T-cell (primary cell): ENCODE data around the gene PCDHA5. TPM values are rescaled to one million over a fixed set of nuclear protein-coding genes. Genes with fewer than 3 reads are reported as not detected.
"Not testable (repeated sequence)": the region's sequence is repeated elsewhere in the genome, so short reads cannot be mapped to it uniquely, and the experiment has no call there.

Experiments used
- ATAC-seq, 4 experiments: fragments of 200-7000 bp in 3 of 4; fragments of 150-1000 bp in 1 of 4; cut with Tn5 transposase; replicated peaks in 1 of 4; 1 replicate in 3 of 4; 2 replicates in 1 of 4; pipeline ENCODE4 v1.10.0; 2021; ENCODE audit warnings: moderate library complexity in 3 of 4, mild to moderate bottlenecking in 2 of 4, moderate number of reproducible peaks in 1 of 4
- CTCF ChIA-PET, 2 donors: fragments of 300-600 bp; sonication (Branson Sonifier 250); formaldehyde crosslinking; loops; one replicate each; lab custom pipeline; 2022; ENCODE audit warnings: antibody characterized with exemption in 2 of 2; lab: Charles Lee
- POLR2A ChIA-PET, 2 donors: fragments of 300-600 bp; sonication (Branson Sonifier 250); formaldehyde crosslinking; loops; one replicate each; lab custom pipeline; 2022; ENCODE audit warnings: antibody characterized with exemption in 2 of 2; lab: Charles Lee
- DNase-seq, 35 experiments: peaks; one replicate each; pipeline versions ENCODE4 v3.0.0 to v3.0.0-alpha.2; 2013 to 2023
- H3K27ac ChIP-seq: one replicate; pipeline ENCODE4 v1.5.1; 2013; ENCODE audit warnings: low read length
- H3K27me3 ChIP-seq, 2 experiments: replicated peaks in 1 of 2; 1 replicate in 1 of 2; 2 replicates in 1 of 2; pipeline versions ENCODE4 v1.6.1 to v1.7.0; 2013; ENCODE audit warnings: low read length in 1 of 2, mixed read lengths in 1 of 2; ENCODE audit not compliant: control insufficient read depth in 2 of 2, insufficient read depth in 2 of 2; ENCODE audit errors: extremely low read depth in 1 of 2
- H3K36me3 ChIP-seq, 2 donors: 1 replicate in 1 of 2; 2 replicates in 1 of 2; pipeline versions ENCODE4 v1.6.1 to v1.7.0; 2013; ENCODE audit warnings: low read length in 1 of 2; ENCODE audit not compliant: control insufficient read depth in 2 of 2, insufficient read depth in 1 of 2; ENCODE audit errors: extremely low read depth in 1 of 2
- H3K4me1 ChIP-seq, 2 experiments: 1 replicate in 1 of 2; 2 replicates in 1 of 2; pipeline versions ENCODE4 v1.6.1 to v1.7.0; 2013; ENCODE audit warnings: low read length in 2 of 2, mixed read lengths in 1 of 2; ENCODE audit not compliant: insufficient read depth in 2 of 2, control insufficient read depth in 1 of 2; ENCODE audit errors: extremely low read depth in 1 of 2
- H3K4me3 ChIP-seq, 2 donors: 1 replicate in 1 of 2; 2 replicates in 1 of 2; pipeline versions ENCODE4 v1.5.1 to v1.7.0; 2013; ENCODE audit warnings: mild to moderate bottlenecking in 2 of 2, low read length in 1 of 2, moderate library complexity in 1 of 2; ENCODE audit not compliant: control insufficient read depth in 1 of 2; ENCODE audit errors: extremely low read depth in 1 of 2
- H3K9me3 ChIP-seq: 2 replicates; pipeline ENCODE4 v1.7.0; 2013
- H3K27ac Mint-ChIP-seq, 2 donors: one replicate each; pipeline ENCODE4 v1.8.0; 2020 to 2021; ENCODE audit warnings: mild to moderate bottlenecking in 2 of 2, mixed read lengths in 2 of 2
- H3K27me3 Mint-ChIP-seq, 2 donors: one replicate each; pipeline ENCODE4 v1.8.0; 2021 to 2022; ENCODE audit warnings: mixed read lengths in 2 of 2
- H3K36me3 Mint-ChIP-seq: one replicate; pipeline ENCODE4 v1.8.0; 2021; ENCODE audit warnings: mixed read lengths
- H3K4me1 Mint-ChIP-seq, 3 donors: one replicate each; pipeline ENCODE4 v1.8.0; 2020 to 2022; ENCODE audit warnings: mixed read lengths in 3 of 3, mild to moderate bottlenecking in 1 of 3
- H3K4me3 Mint-ChIP-seq, 3 donors: one replicate each; pipeline ENCODE4 v1.8.0; 2020 to 2022; ENCODE audit warnings: mild to moderate bottlenecking in 3 of 3, mixed read lengths in 3 of 3, moderate library complexity in 3 of 3
- H3K9me3 Mint-ChIP-seq, 3 donors: one replicate each; pipeline ENCODE4 v1.8.0; 2020 to 2022; ENCODE audit warnings: mixed read lengths in 3 of 3
- WGBS: methylation state at CpG from one replicate; pipeline ENCODE4 v1.1.5; 2013; ENCODE audit warnings: missing lambda C conversion rate; ENCODE audit not compliant: insufficient coverage; 5-methylcytosine and 5-hydroxymethylcytosine counted together
- total RNA-seq, 35 experiments: library from RNA in 6 of 35; stranded (reverse) in 6 of 35; fragments of 120-200 nt in 1 of 35; gene quantifications; one replicate each; pipeline versions ENCODE4 v1.2.1 to v1.2.4 and lab custom pipeline; 2013 to 2026

Gene PCDHA5
- total RNA-seq, 5 donors from 2014 or later (not counting 1 experiment from before 2014, with no cell fraction given) = not detected

DNA sequence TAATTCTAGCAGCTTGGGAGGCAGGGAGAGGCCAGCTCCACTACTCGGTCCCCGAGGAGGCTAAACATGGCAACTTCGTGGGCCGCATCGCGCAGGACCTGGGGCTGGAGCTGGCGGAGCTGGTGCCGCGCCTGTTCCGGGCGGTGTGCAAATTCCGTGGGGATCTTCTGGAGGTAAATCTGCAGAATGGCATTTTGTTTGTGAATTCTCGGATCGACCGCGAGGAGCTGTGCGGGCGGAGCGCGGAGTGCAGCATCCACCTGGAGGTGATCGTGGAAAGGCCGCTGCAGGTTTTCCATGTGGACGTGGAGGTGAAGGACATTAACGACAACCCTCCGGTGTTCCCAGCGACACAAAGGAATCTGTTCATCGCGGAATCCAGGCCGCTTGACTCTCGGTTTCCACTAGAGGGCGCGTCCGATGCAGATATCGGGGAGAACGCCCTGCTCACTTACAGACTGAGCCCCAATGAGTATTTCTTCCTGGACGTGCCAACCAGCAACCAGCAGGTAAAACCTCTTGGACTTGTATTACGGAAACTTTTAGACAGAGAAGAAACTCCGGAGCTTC, 13.1 kb downstream of the PCDHA5 start:
- H3K9me3 ChIP-seq, ATAC-seq, H3K4me3 ChIP-seq, H3K4me1 ChIP-seq, POLR2A ChIA-PET, CTCF ChIA-PET, H3K27ac Mint-ChIP-seq, H3K36me3 Mint-ChIP-seq, DNase-seq, H3K27ac ChIP-seq, H3K4me3 Mint-ChIP-seq, H3K4me1 Mint-ChIP-seq, H3K36me3 ChIP-seq: not testable (repeated sequence)
- 47% methylated on average over 19 of the region's 38 CpGs for WGBS
- peaks cover 0 to 21% of the 10 kb centered on the region in 2 experiments for H3K27me3 ChIP-seq
- peaks cover 30 to 37% of the 10 kb centered on the region in 2 donors for H3K27me3 Mint-ChIP-seq
- peaks cover 8 to 19% (median 15%) of the 10 kb centered on the region in 3 donors for H3K9me3 Mint-ChIP-seq

DNA sequence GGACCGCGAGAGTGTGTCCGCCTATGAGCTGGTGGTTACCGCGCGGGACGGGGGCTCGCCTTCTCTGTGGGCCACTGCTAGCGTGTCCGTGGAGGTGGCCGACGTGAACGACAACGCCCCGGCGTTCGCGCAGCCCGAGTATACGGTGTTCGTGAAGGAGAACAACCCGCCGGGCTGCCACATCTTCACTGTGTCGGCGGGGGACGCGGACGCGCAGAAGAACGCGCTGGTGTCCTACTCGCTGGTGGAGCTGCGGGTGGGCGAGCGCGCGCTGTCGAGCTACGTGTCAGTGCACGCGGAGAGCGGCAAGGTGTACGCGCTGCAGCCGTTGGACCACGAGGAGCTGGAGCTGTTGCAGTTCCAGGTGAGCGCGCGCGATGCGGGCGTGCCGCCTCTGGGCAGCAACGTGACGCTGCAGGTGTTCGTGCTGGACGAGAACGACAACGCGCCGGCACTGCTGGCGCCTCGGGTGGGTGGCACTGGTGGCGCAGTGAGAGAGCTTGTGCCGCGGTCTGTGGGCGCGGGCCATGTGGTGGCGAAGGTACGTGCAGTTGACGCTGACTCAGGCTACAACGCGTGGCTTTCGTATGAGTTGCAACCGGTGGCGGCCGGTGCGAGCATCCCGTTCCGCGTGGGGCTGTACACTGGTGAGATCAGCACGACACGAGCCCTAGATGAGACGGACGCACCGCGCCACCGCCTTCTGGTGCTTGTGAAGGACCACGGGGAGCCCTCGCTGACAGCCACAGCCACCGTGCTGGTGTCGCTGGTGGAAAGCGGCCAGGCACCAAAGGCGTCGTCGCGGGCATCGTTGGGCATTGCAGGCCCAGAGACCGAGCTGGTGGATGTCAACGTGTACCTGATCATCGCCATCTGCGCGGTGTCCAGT, 14.5 kb downstream of the PCDHA5 start:
- peaks cover 0 to 15% of the 10 kb centered on the region in 2 experiments for H3K27me3 ChIP-seq
- Mint-ChIP-seq H3K4me1 (peaks cover 0 to 5% (median 0%) of the 10 kb centered on the region in 3 donors), H3K27ac (no peak overlapping the region), H3K9me3 (peaks cover 15 to 28% (median 17%) of the 10 kb centered on the region in 3 donors), H3K36me3 (peaks cover 4% of the 10 kb centered on the region), H3K27me3 (peaks cover 38 to 41% of the 10 kb centered on the region in 2 donors), H3K4me3 (no peak overlapping the region)
- no peak for ATAC-seq
- no peaks in the 10 kb centered on the region for H3K4me1 ChIP-seq
- WGBS = 63% methylated on average over 103 of the region's 103 CpGs
- no peak overlapping the region for H3K4me3 ChIP-seq
- CTCF ChIA-PET = no interaction called here
- no peaks in the 10 kb centered on the region for H3K36me3 ChIP-seq
- DNase-seq = no peak
- H3K9me3 ChIP-seq = no peaks in the 10 kb centered on the region
- POLR2A ChIA-PET = no interaction called here
- H3K27ac ChIP-seq = no peak overlapping the region

DNA sequence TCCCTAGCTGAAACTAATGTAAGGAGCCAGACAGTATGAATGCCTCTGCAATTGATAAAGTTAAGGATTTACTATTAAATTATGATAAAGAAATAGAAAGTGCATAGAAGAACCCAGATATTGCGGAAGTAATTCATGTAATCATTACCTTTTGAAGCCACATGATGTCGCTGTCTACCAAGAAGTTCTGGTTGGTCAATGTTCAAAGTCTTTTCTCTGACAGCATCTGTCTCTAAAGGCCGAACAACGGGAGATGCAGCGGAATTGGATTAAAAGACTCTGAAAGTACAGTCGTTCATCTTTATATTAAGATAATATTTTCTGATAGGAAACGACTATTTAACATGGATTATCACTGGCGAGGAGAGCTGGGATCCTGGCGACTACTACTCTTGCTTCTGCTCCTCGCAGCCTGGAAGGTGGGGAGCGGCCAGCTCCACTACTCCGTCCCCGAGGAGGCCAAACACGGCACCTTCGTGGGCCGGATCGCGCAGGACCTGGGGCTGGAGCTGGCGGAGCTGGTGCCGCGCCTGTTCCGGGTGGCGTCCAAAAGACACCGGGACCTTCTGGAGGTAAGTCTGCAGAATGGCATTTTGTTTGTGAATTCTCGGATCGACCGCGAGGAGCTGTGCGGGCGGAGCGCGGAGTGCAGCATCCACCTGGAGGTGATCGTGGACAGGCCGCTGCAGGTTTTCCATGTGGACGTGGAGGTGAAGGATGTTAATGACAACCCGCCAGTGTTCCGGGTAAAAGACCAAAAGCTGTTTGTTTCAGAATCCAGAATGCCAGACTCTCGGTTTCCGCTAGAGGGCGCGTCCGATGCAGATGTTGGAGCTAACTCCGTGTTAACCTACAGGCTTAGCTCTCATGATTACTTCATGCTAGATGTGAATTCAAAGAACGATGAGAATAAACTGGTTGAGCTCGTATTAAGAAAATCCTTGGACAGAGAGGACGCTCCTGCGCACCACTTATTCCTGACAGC, 19.9 kb downstream of the PCDHA5 start, which contains the start of gene PCDHA8:
Gene PCDHA8 (plus strand): TSS at position 210 of the 985 bp plus-strand sequence. CDS start 135 bp downstream, at position 345.
- CTCF ChIA-PET = no interaction called here
- no peak for ATAC-seq
- no peaks in the 10 kb centered on the region for H3K36me3 ChIP-seq
- H3K9me3 ChIP-seq = no peaks in the 10 kb centered on the region
- DNase-seq = no peak
- H3K4me3 Mint-ChIP-seq = no peak within 1 kb of the TSS
- H3K9me3 Mint-ChIP-seq = peaks cover 7 to 23% (median 13%) of the 10 kb centered on the region in 3 donors
- H3K4me3 ChIP-seq = no peak within 1 kb of the TSS
- H3K27ac ChIP-seq = no peak within 1 kb of the TSS
- H3K4me1 Mint-ChIP-seq = peaks cover 0 to 2% (median 0%) of the 10 kb centered on the region in 3 donors
- H3K27me3 Mint-ChIP-seq = peaks cover 18 to 22% of the 10 kb centered on the region in 2 donors
- WGBS = 42% methylated on average over 21 of the region's 47 CpGs
- no peaks in the 10 kb centered on the region for H3K4me1 ChIP-seq
- peaks cover 0 to 9% of the 10 kb centered on the region in 2 experiments for H3K27me3 ChIP-seq
- POLR2A ChIA-PET = no interaction called here
- H3K27ac Mint-ChIP-seq = no peak within 1 kb of the TSS
- H3K36me3 Mint-ChIP-seq = no peaks in the 10 kb centered on the region

DNA sequence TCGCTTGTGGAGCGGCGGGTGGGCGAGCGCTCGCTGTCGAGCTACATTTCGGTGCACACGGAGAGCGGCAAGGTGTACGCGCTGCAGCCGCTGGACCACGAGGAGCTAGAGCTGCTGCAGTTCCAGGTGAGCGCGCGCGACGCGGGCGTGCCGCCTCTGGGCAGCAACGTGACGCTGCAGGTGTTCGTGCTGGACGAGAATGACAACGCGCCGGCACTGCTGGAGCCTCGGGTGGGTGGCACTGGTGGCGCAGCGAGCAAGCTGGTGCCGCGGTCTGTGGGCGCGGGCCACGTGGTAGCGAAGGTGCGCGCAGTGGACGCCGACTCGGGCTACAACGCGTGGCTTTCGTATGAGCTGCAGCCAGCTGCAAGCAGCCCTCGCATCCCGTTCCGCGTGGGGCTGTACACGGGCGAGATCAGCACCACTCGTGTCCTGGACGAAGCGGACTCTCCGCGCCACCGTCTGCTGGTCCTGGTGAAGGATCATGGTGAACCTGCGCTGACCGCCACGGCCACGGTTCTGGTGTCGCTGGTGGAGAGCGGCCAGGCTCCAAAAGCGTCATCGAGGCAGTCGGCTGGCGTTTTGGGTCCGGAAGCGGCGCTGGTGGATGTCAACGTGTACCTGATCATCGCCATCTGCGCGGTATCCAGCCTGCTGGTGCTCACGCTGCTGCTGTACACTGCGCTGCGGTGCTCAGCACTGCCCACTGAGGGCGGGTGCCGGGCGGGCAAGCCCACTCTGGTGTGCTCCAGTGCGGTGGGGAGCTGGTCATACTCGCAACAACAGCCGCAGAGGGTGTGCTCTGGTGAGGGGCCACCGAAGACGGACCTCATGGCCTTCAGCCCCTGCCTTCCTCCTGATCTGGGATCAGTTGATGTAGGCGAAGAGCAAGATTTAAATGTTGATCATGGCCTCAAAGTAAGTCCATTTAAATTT, 21.7 kb downstream of the PCDHA5 start:
- Histone ChIP-seq H3K4me1 (no peaks in the 10 kb centered on the region), H3K27ac (no peak overlapping the region), H3K27me3 (peaks cover 2 to 10% of the 10 kb centered on the region in 2 experiments), H3K9me3 (no peaks in the 10 kb centered on the region), H3K36me3 (no peaks in the 10 kb centered on the region), H3K4me3 (no peak overlapping the region)
- ATAC-seq (no peak), DNase-seq (no peak)
- no peak overlapping the region for H3K27ac Mint-ChIP-seq
- H3K36me3 Mint-ChIP-seq = no peaks in the 10 kb centered on the region
- CTCF ChIA-PET = no interaction called here
- H3K4me3 Mint-ChIP-seq = no peak overlapping the region
- POLR2A ChIA-PET = no interaction called here
- 61% methylated on average over 75 of the region's 87 CpGs for WGBS
- H3K27me3 Mint-ChIP-seq = peaks cover 22 to 32% of the 10 kb centered on the region in 2 donors
- peaks cover 11 to 17% (median 15%) of the 10 kb centered on the region in 3 donors for H3K9me3 Mint-ChIP-seq
- peaks cover 0 to 2% (median 0%) of the 10 kb centered on the region in 3 donors for H3K4me1 Mint-ChIP-seq

DNA sequence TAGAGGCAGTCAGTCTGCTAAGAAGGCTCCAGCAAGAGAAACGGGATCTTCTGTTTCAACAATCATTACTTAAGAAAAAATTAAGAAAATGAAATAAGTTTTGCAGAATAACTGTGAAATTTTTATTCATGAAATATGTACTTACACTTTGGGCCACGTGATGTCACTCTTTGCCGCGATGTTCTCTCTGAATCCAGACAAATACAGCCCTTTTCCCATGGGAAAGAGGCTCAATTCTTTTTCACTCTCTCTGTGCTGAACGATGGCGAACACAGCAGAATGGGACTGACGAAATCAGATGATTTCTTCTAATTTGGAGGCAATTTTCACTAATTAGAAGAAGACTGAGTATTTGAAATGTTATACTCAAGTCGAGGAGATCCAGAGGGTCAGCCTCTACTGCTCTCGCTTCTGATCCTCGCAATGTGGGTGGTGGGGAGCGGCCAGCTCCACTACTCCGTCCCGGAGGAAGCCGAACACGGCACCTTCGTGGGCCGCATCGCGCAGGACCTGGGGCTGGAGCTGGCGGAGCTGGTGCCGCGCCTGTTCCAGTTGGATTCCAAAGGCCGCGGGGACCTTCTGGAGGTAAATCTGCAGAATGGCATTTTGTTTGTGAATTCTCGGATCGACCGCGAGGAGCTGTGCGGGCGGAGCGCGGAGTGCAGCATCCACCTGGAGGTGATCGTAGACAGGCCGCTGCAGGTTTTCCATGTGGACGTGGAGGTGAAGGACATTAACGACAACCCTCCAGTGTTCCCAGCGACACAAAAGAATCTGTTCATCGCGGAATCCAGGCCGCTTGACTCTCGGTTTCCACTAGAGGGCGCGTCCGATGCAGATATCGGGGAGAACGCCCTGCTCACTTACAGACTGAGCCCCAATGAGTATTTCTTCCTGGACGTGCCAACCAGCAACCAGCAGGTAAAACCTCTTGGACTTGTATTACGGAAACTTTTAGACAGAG, 27.0 kb downstream of the PCDHA5 start, which contains the start of gene PCDHA9:
Gene PCDHA9 (plus strand): TSS at position 244 of the 964 bp plus-strand sequence. CDS start 114 bp downstream, at position 358.
- H3K9me3 Mint-ChIP-seq, H3K27ac Mint-ChIP-seq, H3K4me3 Mint-ChIP-seq, H3K27ac ChIP-seq, CTCF ChIA-PET, DNase-seq, H3K36me3 ChIP-seq, ATAC-seq, H3K4me1 Mint-ChIP-seq, H3K4me1 ChIP-seq, H3K36me3 Mint-ChIP-seq, POLR2A ChIA-PET, H3K4me3 ChIP-seq, H3K9me3 ChIP-seq: not testable (repeated sequence)
- H3K27me3 Mint-ChIP-seq = peaks cover 8 to 22% of the 10 kb centered on the region in 2 donors
- H3K27me3 ChIP-seq = peaks cover 4 to 19% of the 10 kb centered on the region in 2 experiments
- 36% methylated on average over 22 of the region's 48 CpGs for WGBS
